ENCODE measurements around the gene OTUD4. TPM values are rescaled to one million over a fixed set of nuclear protein-coding genes. Genes with fewer than 3 reads are reported as not detected.

Gene OTUD4
- total RNA-seq, 1 experiment from 2014 or later: 44.2 TPM

- Histone ChIP-seq H3K4me3 (ENCODE audit: low read depth, low read length, poor library complexity, severe bottlenecking) (peak overlapping the region; percentile 63), H3K27me3 (replicated peaks; ENCODE audit: insufficient read depth, low read depth, low read length, poor library complexity) (no peaks in the 10 kb centered on the region), H3K36me3 (ENCODE audit: insufficient read depth, low read length, poor library complexity, severe bottlenecking) (peaks cover 18% of the 10 kb centered on the region), H3K4me1 (ENCODE audit: insufficient read depth, low read length, poor library complexity, severe bottlenecking) (peaks cover 24% of the 10 kb centered on the region), H3K9me3 (ENCODE audit: low read depth, low read length, poor library complexity, severe bottlenecking) (peaks cover 2% of the 10 kb centered on the region), H3K27ac (ENCODE audit: low read depth, low read length, poor library complexity, severe bottlenecking) (peak overlapping the region; percentile 91)
- intact Hi-C loops (cut with micrococcal nuclease; ENCODE audit: unreplicated experiment): no loop called here
- no TSS peak for BruUV-seq (replicated peaks)
- ChIA-PET POLR2A (ENCODE audit: low non-redundant PET) (interaction anchor here (0.6 kb wide), 1 partner anchor 87 kb away, joined by 3 read pairs; no protein-coding TSS in a partner anchor), CTCF (no interaction called here)
- TF ChIP-seq, protein P1, sequence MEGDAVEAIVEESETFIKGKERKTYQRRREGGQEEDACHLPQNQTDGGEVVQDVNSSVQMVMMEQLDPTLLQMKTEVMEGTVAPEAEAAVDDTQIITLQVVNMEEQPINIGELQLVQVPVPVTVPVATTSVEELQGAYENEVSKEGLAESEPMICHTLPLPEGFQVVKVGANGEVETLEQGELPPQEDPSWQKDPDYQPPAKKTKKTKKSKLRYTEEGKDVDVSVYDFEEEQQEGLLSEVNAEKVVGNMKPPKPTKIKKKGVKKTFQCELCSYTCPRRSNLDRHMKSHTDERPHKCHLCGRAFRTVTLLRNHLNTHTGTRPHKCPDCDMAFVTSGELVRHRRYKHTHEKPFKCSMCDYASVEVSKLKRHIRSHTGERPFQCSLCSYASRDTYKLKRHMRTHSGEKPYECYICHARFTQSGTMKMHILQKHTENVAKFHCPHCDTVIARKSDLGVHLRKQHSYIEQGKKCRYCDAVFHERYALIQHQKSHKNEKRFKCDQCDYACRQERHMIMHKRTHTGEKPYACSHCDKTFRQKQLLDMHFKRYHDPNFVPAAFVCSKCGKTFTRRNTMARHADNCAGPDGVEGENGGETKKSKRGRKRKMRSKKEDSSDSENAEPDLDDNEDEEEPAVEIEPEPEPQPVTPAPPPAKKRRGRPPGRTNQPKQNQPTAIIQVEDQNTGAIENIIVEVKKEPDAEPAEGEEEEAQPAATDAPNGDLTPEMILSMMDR (conservative IDR thresholded peaks at IDR 0.05; ENCODE audit: low read depth, low read length): no peak
- no peak for TF ChIP-seq EZH2 (IDR thresholded peaks at IDR 0.05; ENCODE audit: borderline replicate concordance, low read depth, low read length, poor library complexity, severe bottlenecking)
- peak; percentile 43 for DNase-seq (ENCODE audit: low spot score)
Measured at GRCh38 chr4:145098675-145099037, 81.7 kb downstream of the OTUD4 start.

GRCh38 chr4:145097821-145098674 is 82.3 kb downstream of the OTUD4 start, which contains the start of the genes ABCE1 and ANAPC10:
ABCE1 (plus strand) TSS chr4:145098311; CDS start chr4:145104413, 6,102 bp downstream.
ANAPC10 (minus strand) TSS chr4:145098196; CDS start chr4:145096099, 2,097 bp downstream.
- H3K4me3 ChIP-seq (ENCODE audit: low read depth, low read length, poor library complexity, severe bottlenecking): peak within 1 kb of the TSS; percentile 63
- TF ChIP-seq, protein P1 (conservative IDR thresholded peaks at IDR 0.05; ENCODE audit: low read depth, low read length): 0 out of 2 replicates have a peak, but pooled peaks have one; percentile 14
- TF ChIP-seq EZH2 (IDR thresholded peaks at IDR 0.05; ENCODE audit: borderline replicate concordance, low read depth, low read length, poor library complexity, severe bottlenecking): no peak
- H3K27ac ChIP-seq (ENCODE audit: low read depth, low read length, poor library complexity, severe bottlenecking): peak within 1 kb of the TSS; percentile 91
- peaks cover 7% of the 10 kb centered on the region for H3K9me3 ChIP-seq (ENCODE audit: low read depth, low read length, poor library complexity, severe bottlenecking)
- peak; percentile 99 for DNase-seq (ENCODE audit: low spot score)
- ChIA-PET CTCF (no interaction called here), POLR2A (ENCODE audit: low non-redundant PET) (interaction anchor here (0.6 kb wide), 1 partner anchor 86 kb away, joined by 3 read pairs; no protein-coding TSS in a partner anchor)
- peaks cover 24% of the 10 kb centered on the region for H3K36me3 ChIP-seq (ENCODE audit: insufficient read depth, low read length, poor library complexity, severe bottlenecking)
- BruUV-seq (replicated peaks): no TSS peak
- peaks cover 24% of the 10 kb centered on the region for H3K4me1 ChIP-seq (ENCODE audit: insufficient read depth, low read length, poor library complexity, severe bottlenecking)
- no peaks in the 10 kb centered on the region for H3K27me3 ChIP-seq (replicated peaks; ENCODE audit: insufficient read depth, low read depth, low read length, poor library complexity)
- intact Hi-C loops (cut with micrococcal nuclease; ENCODE audit: unreplicated experiment): no loop called here

DNA sequence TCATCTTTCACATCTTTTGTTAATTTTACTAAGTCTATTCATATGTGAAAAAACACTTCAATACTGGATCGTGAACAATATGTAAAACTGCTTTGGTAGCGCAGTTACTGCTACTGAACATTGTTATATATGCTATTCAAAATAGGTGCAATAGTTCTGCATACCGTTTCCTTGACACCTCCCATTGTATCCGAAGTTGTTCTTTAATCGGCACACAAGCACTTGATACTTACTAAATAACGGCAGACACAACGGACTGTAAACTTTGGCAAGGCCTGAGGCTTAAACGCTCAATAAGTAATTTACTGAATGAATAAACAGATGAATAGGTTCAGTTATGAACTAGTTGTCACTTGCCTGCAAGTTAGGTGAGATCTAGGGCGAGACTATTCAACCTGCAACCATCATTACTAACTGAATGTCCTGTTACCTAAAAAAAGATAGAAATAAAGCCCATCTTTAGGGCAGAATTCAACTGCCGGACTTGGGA is 83.0 kb downstream of the OTUD4 start:
- peak; percentile 4 for DNase-seq (ENCODE audit: low spot score)
- peak overlapping the region; percentile 91 for H3K27ac ChIP-seq (ENCODE audit: low read depth, low read length, poor library complexity, severe bottlenecking)
- CTCF ChIA-PET: no interaction called here
- no peaks in the 10 kb centered on the region for H3K27me3 ChIP-seq (replicated peaks; ENCODE audit: insufficient read depth, low read depth, low read length, poor library complexity)
- BruUV-seq (replicated peaks): TSS peak; percentile 76
- intact Hi-C loops (cut with micrococcal nuclease; ENCODE audit: unreplicated experiment): no loop called here
- peaks cover 24% of the 10 kb centered on the region for H3K4me1 ChIP-seq (ENCODE audit: insufficient read depth, low read length, poor library complexity, severe bottlenecking)
- peaks cover 7% of the 10 kb centered on the region for H3K9me3 ChIP-seq (ENCODE audit: low read depth, low read length, poor library complexity, severe bottlenecking)
- peak overlapping the region; percentile 63 for H3K4me3 ChIP-seq (ENCODE audit: low read depth, low read length, poor library complexity, severe bottlenecking)
- peaks cover 29% of the 10 kb centered on the region for H3K36me3 ChIP-seq (ENCODE audit: insufficient read depth, low read length, poor library complexity, severe bottlenecking)
- POLR2A ChIA-PET (ENCODE audit: low non-redundant PET): no interaction called here
- TF ChIP-seq, protein P1 (conservative IDR thresholded peaks at IDR 0.05; ENCODE audit: low read depth, low read length): no peak
- TF ChIP-seq EZH2 (IDR thresholded peaks at IDR 0.05; ENCODE audit: borderline replicate concordance, low read depth, low read length, poor library complexity, severe bottlenecking): no peak
